ENCODE measurements around the gene EXOC3.

DNA sequence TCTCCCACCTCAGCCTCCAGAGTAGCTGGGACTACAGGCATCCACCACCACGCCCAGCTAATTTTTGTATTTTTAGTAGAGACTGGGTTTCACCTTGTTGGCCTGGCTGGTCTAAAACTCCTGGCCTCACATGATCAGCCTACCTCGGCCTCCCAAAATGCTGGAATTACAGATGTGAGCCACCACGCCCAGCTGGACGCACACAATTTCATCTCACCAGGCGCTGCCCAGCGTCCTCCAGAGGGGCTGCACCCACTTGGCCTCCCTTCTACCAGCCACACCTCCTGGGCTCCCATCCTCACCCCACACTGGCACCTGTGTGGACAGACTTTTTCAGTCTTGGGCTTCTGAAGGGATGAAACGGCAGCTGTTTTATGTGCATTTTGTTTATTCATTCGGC is 3.8 kb upstream of the EXOC3 start:
- TF ChIP-seq ZNF384 (IDR thresholded peaks at IDR 0.05), result no peak
- no peak for TF ChIP-seq ARNT (IDR thresholded peaks at IDR 0.05)
- no peak for TF ChIP-seq BHLHE40 (IDR thresholded peaks at IDR 0.05; ENCODE audit: borderline replicate concordance)
- no peak for TF ChIP-seq SP1 (IDR thresholded peaks at IDR 0.05)
- no peak for TF ChIP-seq HDGF (IDR thresholded peaks at IDR 0.05; ENCODE audit: borderline replicate concordance)
- TF ChIP-seq SUZ12 (IDR thresholded peaks at IDR 0.05), result no peak
- TF ChIP-seq FOXM1 (IDR thresholded peaks at IDR 0.05; ENCODE audit: borderline replicate concordance), result no peak
- TF ChIP-seq L3MBTL2 (conservative IDR thresholded peaks at IDR 0.05), result no peak
- TF ChIP-seq FOXK2 (IDR thresholded peaks at IDR 0.05), result no peak
